ENCODE results near the gene CENPE. TPM values are rescaled to one million over a fixed set of nuclear protein-coding genes. Genes with fewer than 3 reads are reported as not detected.
A peak's percentile ranks its signal among the peaks of the same experiment; 100 is the strongest.

The CENPE gene
- total RNA-seq, 2 experiments from 2014 or later = 56.6 to 73.3 TPM

DNA sequence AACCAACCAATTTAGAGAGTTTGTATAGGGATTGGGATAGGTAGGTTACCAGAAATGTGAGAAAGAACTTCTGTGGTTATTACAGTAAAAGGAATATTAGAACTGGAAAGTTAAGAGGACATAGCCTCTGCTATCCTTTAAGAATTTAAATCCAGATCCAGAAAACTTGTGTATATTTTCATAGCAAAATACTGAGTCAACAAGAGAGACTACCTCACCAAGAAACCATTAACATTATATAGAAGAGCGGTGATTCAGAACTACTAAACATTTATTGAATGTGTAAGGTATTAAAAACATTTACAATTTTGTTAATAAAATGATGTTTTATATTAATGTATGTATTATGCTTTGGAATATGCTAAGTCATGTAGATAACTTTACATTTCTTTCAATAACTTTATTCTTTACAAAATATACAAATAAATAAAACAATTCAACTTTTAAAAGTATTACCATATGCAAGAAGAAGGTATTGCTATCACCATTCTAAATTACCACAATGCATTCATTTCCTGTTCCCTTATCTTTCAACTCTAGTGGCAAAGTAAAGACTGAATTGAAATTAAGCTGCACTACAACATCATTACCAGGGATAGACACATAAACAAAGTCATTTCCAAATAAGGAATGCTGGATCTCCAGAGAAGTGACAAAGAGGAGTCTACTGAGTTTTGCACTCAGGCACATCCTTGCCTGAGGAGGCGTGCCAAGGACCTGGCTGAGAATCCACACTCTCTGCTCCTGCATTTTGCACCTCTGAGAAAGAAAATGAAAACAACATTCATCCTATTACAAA lies 92.4 kb downstream of the CENPE start:
- no peak for DNase-seq
- no peak overlapping the region for H3K4me3 Mint-ChIP-seq
- peaks cover 4% of the 10 kb centered on the region for H3K4me1 Mint-ChIP-seq
- no peak overlapping the region for H3K27ac Mint-ChIP-seq
- H3K9me3 Mint-ChIP-seq (ENCODE audit: low read depth) = no peaks in the 10 kb centered on the region
- peaks cover 37% of the 10 kb centered on the region for H3K36me3 Mint-ChIP-seq
- no peaks in the 10 kb centered on the region for H3K27me3 Mint-ChIP-seq
- CTCF ChIA-PET = no interaction called here
- ATAC-seq = no peak

DNA sequence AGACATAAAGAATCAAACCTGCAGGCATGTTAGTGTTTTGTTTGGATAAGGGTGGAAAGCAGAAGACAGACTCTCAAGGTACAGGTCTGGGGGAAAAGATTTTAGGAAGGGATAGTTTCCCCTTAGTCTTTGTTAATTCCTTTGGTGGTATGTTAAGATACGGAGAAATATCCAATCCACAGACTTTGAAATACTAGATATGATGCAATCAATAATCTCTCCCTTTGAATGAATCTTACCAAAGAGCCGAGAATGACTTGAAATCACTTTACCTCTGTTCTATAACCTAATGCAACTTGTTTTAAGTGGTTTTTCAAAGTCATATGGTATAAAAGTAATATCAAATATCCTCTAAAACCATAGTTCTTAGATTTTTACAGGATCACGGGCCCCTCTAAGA lies 93.3 kb downstream of the CENPE start:
- CTCF ChIA-PET = no interaction called here
- ATAC-seq = no peak

DNA sequence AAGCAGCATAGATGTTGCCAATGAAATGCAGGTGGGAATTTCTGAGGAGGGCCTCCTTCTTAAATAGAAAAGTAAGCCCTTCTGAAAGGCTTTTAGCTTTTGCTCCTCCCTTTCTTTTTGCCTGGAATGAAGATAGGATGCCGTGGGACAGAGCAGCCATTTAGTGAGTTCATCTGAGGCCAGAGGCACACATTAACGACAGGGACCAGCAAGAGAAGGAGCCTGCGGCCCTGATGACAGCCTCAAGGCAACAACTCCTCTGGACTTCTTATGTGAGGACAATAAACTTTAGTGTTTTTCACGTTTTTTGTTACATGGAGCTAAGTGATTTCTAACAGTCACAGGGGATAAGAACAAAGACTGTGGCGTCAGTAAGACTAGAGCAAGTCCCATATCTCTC lies 97.5 kb downstream of the CENPE start:
- no peak overlapping the region for H3K27ac Mint-ChIP-seq
- no peaks in the 10 kb centered on the region for H3K27me3 Mint-ChIP-seq
- no peak overlapping the region for H3K4me3 Mint-ChIP-seq
- no peak for DNase-seq
- H3K36me3 Mint-ChIP-seq = peaks cover 2% of the 10 kb centered on the region
- ATAC-seq = no peak
- H3K9me3 Mint-ChIP-seq (ENCODE audit: low read depth) = no peaks in the 10 kb centered on the region
- H3K4me1 Mint-ChIP-seq = peaks cover 23% of the 10 kb centered on the region
- CTCF ChIA-PET = interaction anchor here (1.0 to 4.8 kb wide), 6 partner anchors 10 to 669 kb away, joined by 3 to 41 read pairs (median 5); no protein-coding TSS in a partner anchor

More for the DNA sequence above, 93.3 kb downstream of the CENPE start:
- no peak overlapping the region for H3K27ac Mint-ChIP-seq
- no peak overlapping the region for H3K4me3 Mint-ChIP-seq
- peaks cover 30% of the 10 kb centered on the region for H3K36me3 Mint-ChIP-seq
- no peaks in the 10 kb centered on the region for H3K9me3 Mint-ChIP-seq (ENCODE audit: low read depth)
- H3K4me1 Mint-ChIP-seq = peaks cover 4% of the 10 kb centered on the region
- no peaks in the 10 kb centered on the region for H3K27me3 Mint-ChIP-seq
- DNase-seq = no peak

DNA sequence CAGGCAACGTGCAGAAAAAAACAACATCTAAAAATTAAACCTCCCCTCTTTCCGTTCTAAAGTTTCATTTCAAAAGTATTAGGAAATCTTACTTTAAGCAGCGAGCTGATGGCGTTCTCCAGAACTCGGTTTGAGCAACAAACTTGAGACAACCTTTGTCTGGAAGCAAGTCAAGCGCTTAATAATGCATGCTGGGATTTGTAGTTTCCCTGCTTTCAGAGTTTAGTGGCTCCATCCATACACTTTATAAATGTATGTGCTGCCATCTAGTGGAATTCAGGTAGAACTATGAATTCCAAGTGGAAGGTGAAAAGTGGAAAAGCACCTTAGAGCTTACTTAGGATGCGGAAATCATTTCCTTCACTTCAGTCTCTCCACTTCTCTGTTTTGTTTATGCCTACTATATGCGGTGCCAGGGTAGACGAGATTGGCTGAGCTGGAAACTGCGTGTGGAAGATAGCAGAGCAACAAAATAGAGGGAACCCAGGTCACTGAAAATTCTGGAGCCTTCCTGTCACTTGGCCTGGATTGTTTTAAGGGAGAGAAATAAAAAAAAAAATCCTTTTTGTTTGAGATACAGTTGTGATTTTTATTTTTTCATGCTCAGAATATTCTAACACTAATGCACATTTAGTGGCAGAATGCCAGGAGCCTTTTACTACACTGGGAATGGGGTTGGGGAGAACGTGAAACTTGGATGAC lies 98.3 kb downstream of the CENPE start, which contains the start of gene BDH2:
BDH2 (minus strand) TSS at position 144 of the 702 bp plus-strand sequence. CDS start 3,580 bp downstream, outside the sequence.
- Mint-ChIP-seq H3K27ac (peak within 1 kb of the TSS; percentile 84), H3K4me3 (peak within 1 kb of the TSS; percentile 86), H3K36me3 (peaks cover 2% of the 10 kb centered on the region), H3K27me3 (no peaks in the 10 kb centered on the region), H3K4me1 (peaks cover 23% of the 10 kb centered on the region), H3K9me3 (ENCODE audit: low read depth) (no peaks in the 10 kb centered on the region)
- DNase-seq (peak; percentile 63), ATAC-seq (peak; percentile 99)
- CTCF ChIA-PET = interaction anchor here (0.7 to 4.8 kb wide), 25 partner anchors 8 to 671 kb away, joined by 3 to 41 read pairs (median 5); partner anchors contain the start of genes CISD2, SLC9B1 and SLC9B2

DNA sequence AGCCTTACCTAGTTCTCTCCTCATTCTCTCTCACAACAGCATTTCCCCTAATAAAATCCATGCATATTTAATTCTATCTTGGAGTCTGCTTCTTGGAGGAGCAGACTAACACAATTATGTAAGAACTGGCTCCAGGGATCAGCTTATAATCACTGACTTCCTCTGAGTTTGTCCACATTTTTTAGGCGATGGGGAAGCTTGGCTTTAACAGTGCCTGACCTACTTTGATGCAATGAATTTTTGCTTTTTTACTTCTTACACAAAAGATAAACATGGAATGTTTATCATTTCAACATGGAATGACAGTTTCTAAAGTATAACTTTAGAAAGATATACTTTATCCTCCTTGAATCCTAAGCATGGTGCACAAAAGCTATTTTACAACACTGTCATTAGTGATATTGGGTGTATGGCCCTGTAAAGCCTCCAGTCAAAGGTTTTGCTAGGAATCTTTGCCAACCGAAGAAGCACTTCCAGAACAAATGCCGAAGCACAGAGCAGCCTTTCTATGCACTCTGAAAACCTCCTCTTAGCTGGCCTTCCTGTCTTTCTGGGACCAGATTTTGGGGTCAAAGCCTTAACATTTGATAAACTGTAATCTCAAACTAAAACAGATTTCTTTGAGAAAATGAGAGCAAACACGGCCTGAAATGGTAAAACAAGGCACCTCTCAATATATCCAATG lies 99.2 kb downstream of the CENPE start:
- Mint-ChIP-seq H3K36me3 (no peaks in the 10 kb centered on the region), H3K4me3 (peak overlapping the region; percentile 86), H3K4me1 (peaks cover 23% of the 10 kb centered on the region), H3K27ac (peak overlapping the region; percentile 84), H3K27me3 (no peaks in the 10 kb centered on the region), H3K9me3 (ENCODE audit: low read depth) (no peaks in the 10 kb centered on the region)
- CTCF ChIA-PET = interaction anchor here (0.8 to 4.8 kb wide), 19 partner anchors 9 to 473 kb away, joined by 3 to 41 read pairs (median 5); partner anchors contain the start of genes CISD2, SLC9B1 and SLC9B2
- ATAC-seq (no peak), DNase-seq (no peak)

DNA sequence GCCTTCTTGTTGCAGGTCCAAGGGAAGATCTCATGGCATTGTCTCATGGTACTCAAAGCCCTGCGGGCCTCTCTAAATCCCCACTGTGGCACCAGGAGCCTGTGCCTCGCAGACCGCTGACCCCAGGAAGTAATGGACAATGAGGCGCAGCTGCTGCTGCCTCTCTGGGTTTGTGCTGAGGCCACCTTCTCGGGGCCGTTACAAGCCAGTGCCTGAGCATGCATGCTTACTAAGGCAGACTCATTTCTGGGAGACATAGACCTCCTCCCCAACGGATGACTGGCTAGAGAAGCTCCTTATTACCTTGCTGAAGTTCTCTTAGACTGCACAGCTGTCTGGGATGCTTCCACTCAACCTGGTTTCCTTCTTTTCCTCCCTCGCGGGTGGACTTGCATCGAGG lies 99.8 kb downstream of the CENPE start:
- no peak for ATAC-seq
- Mint-ChIP-seq H3K27me3 (no peaks in the 10 kb centered on the region), H3K27ac (no peak overlapping the region), H3K4me3 (peak overlapping the region; percentile 86), H3K9me3 (ENCODE audit: low read depth) (no peaks in the 10 kb centered on the region), H3K36me3 (no peaks in the 10 kb centered on the region), H3K4me1 (peaks cover 23% of the 10 kb centered on the region)
- DNase-seq = no peak
- CTCF ChIA-PET = interaction anchor here (0.8 to 4.8 kb wide), 7 partner anchors 8 to 473 kb away, joined by 3 to 41 read pairs (median 5); partner anchors contain the start of gene SLC9B1

DNA sequence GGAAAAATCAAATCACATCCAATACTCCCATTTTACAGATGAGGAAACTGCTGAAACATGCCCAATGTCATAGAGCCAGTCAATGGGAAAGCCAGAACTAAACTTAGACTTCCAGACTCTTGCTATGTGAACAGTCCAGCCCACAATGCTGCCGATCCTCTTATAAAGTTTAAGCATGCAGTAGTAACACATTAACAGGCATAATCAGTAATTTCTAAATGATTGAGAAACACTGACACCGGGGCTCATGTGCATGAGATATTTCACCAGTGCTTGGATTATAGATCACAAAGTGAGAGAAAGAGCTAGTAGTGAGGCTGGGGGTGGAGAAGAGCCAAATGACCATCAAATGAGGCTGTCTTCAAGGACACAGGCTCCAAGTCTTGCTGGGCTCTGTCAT lies 101.0 kb downstream of the CENPE start:
- CTCF ChIA-PET = no interaction called here
- H3K27ac Mint-ChIP-seq = no peak overlapping the region
- H3K4me3 Mint-ChIP-seq = no peak overlapping the region
- ATAC-seq (no peak), DNase-seq (no peak)
- no peaks in the 10 kb centered on the region for H3K27me3 Mint-ChIP-seq
- H3K9me3 Mint-ChIP-seq (ENCODE audit: low read depth) = no peaks in the 10 kb centered on the region
- peaks cover 2% of the 10 kb centered on the region for H3K36me3 Mint-ChIP-seq
- peaks cover 35% of the 10 kb centered on the region for H3K4me1 Mint-ChIP-seq

DNA sequence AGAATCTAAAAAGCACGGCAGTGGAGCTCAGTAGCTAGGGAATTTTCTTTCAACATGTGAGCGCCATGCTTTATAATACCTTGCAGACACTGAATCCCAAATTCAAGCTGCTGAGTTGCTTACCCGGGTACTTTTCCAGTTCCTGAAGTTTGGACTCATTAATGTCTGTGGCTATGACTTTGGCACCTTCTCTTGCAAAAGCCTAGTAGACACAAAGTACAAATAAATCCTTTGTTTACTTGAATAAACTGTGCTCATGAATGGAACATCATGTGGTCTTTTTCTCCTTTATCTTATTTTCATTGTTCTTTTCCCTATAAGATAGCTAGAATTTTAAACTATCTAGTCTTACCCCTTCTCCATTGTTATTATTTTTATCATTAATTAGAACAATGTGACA lies 103.1 kb downstream of the CENPE start:
- H3K27ac Mint-ChIP-seq = no peak overlapping the region
- CTCF ChIA-PET = interaction anchor here (0.8 to 1.2 kb wide), 4 partner anchors 14 to 647 kb away, joined by 3 to 4 read pairs (median 4); no protein-coding TSS in a partner anchor
- no peaks in the 10 kb centered on the region for H3K9me3 Mint-ChIP-seq (ENCODE audit: low read depth)
- peaks cover 5% of the 10 kb centered on the region for H3K36me3 Mint-ChIP-seq
- ATAC-seq (no peak), DNase-seq (no peak)
- peaks cover 44% of the 10 kb centered on the region for H3K4me1 Mint-ChIP-seq
- H3K4me3 Mint-ChIP-seq = no peak overlapping the region
- no peaks in the 10 kb centered on the region for H3K27me3 Mint-ChIP-seq

DNA sequence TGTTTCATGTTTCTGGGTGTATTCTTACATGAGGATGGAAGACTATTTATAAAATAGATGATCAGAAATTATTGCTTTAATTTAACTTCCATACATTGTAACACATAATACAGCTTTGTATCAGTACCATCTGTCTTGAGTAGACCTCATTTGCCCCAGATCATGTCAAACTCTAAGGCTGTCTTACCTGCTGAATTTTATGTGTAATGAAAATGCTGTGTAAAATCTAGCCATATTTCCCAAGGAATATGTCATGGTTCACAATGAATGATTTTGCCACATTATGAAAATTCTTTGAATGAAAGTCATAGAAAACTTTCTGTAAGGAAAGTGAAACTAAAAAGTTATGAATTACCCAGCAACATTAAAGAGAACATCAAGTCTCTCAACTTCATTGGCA lies 105.9 kb downstream of the CENPE start:
- Mint-ChIP-seq H3K4me1 (peaks cover 33% of the 10 kb centered on the region), H3K27me3 (no peaks in the 10 kb centered on the region), H3K4me3 (peak overlapping the region; percentile 74), H3K36me3 (peaks cover 14% of the 10 kb centered on the region), H3K9me3 (ENCODE audit: low read depth) (no peaks in the 10 kb centered on the region), H3K27ac (peak overlapping the region; percentile 85)
- CTCF ChIA-PET = interaction anchor here (0.7 to 6.0 kb wide), 23 partner anchors 8 to 661 kb away, joined by 3 to 76 read pairs (median 5); partner anchors contain the start of genes BDH2, SLC9B1, SLC9B2 and UBE2D3
- DNase-seq (no peak), ATAC-seq (peak; percentile 11)

DNA sequence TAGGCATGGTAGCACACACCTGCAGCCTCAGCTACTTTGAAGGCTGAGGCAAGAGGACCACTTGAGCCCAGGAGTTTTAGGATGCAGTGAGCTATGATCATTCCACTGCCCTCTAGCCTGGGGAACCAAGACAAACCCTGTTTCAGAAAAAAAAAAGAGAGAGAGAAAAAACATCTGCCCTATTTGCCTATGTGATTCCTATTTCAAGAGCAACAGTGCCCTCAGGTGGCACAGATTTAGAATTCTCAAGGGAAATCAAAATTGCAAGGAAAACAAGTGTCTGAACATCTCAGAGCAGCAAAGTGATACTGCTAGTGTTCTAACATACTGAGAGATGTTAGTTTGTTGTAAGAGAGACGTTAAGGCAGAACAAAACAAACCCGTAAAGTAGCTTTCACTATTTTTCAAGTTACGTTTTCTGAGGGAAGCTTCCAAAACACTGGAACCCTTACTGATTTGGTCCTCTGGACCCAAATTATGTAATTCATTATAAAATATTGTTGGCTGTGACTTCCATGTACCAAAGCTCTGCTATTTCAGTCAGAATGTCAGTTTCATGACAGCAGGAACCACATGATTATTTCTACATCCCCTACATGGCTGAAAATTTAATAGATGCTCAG lies 106.4 kb downstream of the CENPE start:
- H3K4me1 Mint-ChIP-seq = peaks cover 33% of the 10 kb centered on the region
- DNase-seq (peak; percentile 68), ATAC-seq (peak; percentile 79)
- H3K27me3 Mint-ChIP-seq = no peaks in the 10 kb centered on the region
- CTCF ChIA-PET = interaction anchor here (0.7 to 6.0 kb wide), 29 partner anchors 8 to 747 kb away, joined by 3 to 76 read pairs (median 4); partner anchors contain the start of genes BDH2, MANBA, SLC9B1 and SLC9B2
- peaks cover 19% of the 10 kb centered on the region for H3K36me3 Mint-ChIP-seq
- peak overlapping the region; percentile 74 for H3K4me3 Mint-ChIP-seq
- H3K27ac Mint-ChIP-seq = peak overlapping the region; percentile 85
- H3K9me3 Mint-ChIP-seq (ENCODE audit: low read depth) = no peaks in the 10 kb centered on the region

DNA sequence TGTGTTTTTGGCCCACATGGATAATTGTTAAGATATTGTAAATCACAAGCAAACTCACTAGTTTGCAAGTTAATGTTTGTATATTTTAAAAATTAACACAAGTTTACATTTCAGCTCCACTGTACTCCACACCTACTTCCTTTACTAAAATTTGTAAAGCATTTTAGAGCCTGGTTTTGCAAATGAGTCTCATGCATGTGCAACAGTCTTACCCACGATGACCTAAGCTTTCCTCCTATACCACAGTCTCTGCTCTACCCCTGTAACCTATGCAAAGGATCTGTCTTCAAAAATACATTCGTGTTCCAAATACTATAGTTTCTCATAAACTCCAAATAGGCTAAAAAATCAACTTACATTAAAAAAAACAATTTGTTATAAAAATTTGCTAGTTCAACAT lies 108.7 kb downstream of the CENPE start:
- Mint-ChIP-seq H3K36me3 (peaks cover 26% of the 10 kb centered on the region), H3K9me3 (ENCODE audit: low read depth) (no peaks in the 10 kb centered on the region), H3K27me3 (no peaks in the 10 kb centered on the region), H3K27ac (no peak overlapping the region), H3K4me3 (no peak overlapping the region), H3K4me1 (peaks cover 33% of the 10 kb centered on the region)
- CTCF ChIA-PET = interaction anchor here (1.1 to 6.0 kb wide), 7 partner anchors 11 to 477 kb away, joined by 3 to 76 read pairs (median 7); partner anchors contain the start of genes BDH2 and SLC9B2
- ATAC-seq (peak; percentile 27), DNase-seq (no peak)

DNA sequence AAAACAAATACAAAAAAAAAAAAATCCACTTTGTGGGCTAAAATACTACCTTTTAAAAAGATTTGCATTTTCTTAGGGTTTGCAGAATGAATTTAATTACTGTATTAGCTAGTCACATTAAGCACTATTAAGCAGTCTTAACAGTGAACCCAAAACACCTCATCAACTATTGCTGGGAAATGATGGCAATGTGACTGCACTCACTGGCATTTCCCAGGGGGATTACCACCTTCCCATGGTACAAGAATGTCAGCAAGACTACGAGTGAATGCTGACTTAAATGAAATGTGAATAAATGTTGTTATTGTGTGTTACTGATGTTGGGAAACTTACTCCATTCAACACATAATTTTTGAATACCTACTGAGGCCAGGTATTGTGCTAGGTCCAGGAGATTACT lies 111.6 kb downstream of the CENPE start:
- ATAC-seq = no peak
- no peaks in the 10 kb centered on the region for H3K27me3 Mint-ChIP-seq
- CTCF ChIA-PET = no interaction called here
- H3K36me3 Mint-ChIP-seq = peaks cover 24% of the 10 kb centered on the region
- H3K4me3 Mint-ChIP-seq = no peak overlapping the region
- no peak overlapping the region for H3K27ac Mint-ChIP-seq
- no peaks in the 10 kb centered on the region for H3K9me3 Mint-ChIP-seq (ENCODE audit: low read depth)
- H3K4me1 Mint-ChIP-seq = peaks cover 15% of the 10 kb centered on the region
- no peak for DNase-seq

All from activated CD8-positive, alpha-beta memory T cell treated with anti-CD3 and anti-CD28 coated beads, Interleukin-2, amount 10 ng/mL, durations not matched to agents 7 days and 5 days (primary cell).